Measurements from ENCODE around the gene FYCO1.

GRCh38 chr3:45927881-45928280 is 67.7 kb downstream of the FYCO1 start:
- no peak for TF ChIP-seq HES2 (IDR thresholded peaks at IDR 0.05)
- no peak for TF ChIP-seq ZC3H11A (IDR thresholded peaks at IDR 0.05)
- TF ChIP-seq RAD21 (conservative IDR thresholded peaks at IDR 0.05 in 1 of 2, IDR thresholded peaks at IDR 0.05 in 1 of 2) = no peak
- no peak for TF ChIP-seq CTCF (IDR thresholded peaks at IDR 0.05)
- TF ChIP-seq MAX (IDR thresholded peaks at IDR 0.05) = no peak
- no peak for TF ChIP-seq SREBF2 (IDR thresholded peaks at IDR 0.05)
- no peak for TF ChIP-seq HMGXB4 (CRISPR knock-in tag; IDR thresholded peaks at IDR 0.05; ENCODE audit: borderline replicate concordance)
- no peak for TF ChIP-seq NR3C1 (IDR thresholded peaks at IDR 0.05)
- TF ChIP-seq JUN (IDR thresholded peaks at IDR 0.05) = no peak
- no peak for TF ChIP-seq POLR2A (IDR thresholded peaks at IDR 0.05; ENCODE audit: low read length)
- no peak for TF ChIP-seq CHD2 (IDR thresholded peaks at IDR 0.05; ENCODE audit: low read length, partially characterized antibody)
- no peak for TF ChIP-seq ESRRA (IDR thresholded peaks at IDR 0.05; ENCODE audit: borderline replicate concordance, low read length)
- no peak for TF ChIP-seq RFX5 (IDR thresholded peaks at IDR 0.05)

All from A549 (cell line).